ENCODE measurements around the gene ETFRF1.

- no peak for TF ChIP-seq EZH2phosphoT487 (IDR thresholded peaks at IDR 0.05; ENCODE audit: insufficient read depth, low read depth)
- no peak for TF ChIP-seq EZH2 (IDR thresholded peaks at IDR 0.05; ENCODE audit: insufficient read depth, poor library complexity, severe bottlenecking)
Measured at GRCh38 chr12:25236190-25236589, 41.2 kb downstream of the ETFRF1 start.

Measured in GM23248 (cell line).